LNCAP (cell line): ENCODE measurements around the gene CACHD1.

Source experiments
- TF ChIP-seq, protein P1 (sequence below): fragments of 450-650 bp; IDR thresholded peaks from 2 replicates; pipeline ENCODE4 v1.5.1; 2017; ENCODE audit warnings: mild to moderate bottlenecking

CACHD1 gene

DNA sequence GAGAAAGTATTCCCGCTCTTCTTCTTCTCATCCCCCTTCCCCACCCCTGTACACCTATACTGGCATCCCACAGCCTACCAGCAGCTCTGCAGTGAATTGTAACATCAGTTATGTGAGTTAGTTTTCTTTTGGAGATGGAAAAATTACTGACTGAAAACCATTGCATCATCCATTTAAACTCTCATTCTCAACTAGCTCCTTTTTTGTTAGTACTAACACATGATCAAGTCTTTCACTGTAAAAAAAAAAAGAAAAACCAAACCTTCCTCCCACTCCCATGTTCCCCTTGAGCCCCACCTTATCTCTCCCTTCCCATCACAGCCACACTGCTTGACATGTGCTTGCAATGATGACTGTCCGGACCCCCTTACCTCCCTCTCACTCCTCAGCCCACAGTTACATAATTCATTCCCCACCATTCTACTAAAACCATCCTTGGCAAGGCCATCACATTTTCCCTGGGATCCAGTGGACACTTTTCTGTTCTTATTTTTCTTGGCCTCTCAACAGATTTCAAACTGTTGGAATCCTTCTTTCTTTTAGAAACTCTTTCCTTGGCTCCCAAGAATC is 251.7 kb downstream of the CACHD1 start:
- TF ChIP-seq, protein P1, sequence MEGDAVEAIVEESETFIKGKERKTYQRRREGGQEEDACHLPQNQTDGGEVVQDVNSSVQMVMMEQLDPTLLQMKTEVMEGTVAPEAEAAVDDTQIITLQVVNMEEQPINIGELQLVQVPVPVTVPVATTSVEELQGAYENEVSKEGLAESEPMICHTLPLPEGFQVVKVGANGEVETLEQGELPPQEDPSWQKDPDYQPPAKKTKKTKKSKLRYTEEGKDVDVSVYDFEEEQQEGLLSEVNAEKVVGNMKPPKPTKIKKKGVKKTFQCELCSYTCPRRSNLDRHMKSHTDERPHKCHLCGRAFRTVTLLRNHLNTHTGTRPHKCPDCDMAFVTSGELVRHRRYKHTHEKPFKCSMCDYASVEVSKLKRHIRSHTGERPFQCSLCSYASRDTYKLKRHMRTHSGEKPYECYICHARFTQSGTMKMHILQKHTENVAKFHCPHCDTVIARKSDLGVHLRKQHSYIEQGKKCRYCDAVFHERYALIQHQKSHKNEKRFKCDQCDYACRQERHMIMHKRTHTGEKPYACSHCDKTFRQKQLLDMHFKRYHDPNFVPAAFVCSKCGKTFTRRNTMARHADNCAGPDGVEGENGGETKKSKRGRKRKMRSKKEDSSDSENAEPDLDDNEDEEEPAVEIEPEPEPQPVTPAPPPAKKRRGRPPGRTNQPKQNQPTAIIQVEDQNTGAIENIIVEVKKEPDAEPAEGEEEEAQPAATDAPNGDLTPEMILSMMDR = no peak

DNA sequence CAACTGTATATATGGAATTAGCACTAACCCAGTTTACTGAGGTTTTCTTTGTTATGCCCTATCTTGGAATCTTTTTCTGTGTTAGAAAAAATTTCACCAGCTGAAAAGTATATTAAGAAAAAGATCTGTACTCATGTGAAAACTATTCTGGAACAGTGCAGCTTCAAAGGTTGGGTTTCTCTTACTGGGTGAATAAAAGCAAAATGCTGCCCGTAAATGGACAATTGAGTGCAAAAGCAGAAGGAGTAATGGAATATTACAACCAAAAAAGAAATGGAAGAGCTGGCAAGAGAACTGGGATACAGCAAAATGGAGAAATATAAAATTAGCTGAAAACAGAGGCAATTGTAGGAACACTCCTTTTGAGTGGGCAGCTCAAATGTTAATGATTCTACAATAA is 257.9 kb downstream of the CACHD1 start:
- TF ChIP-seq, protein P1 = no peak

DNA sequence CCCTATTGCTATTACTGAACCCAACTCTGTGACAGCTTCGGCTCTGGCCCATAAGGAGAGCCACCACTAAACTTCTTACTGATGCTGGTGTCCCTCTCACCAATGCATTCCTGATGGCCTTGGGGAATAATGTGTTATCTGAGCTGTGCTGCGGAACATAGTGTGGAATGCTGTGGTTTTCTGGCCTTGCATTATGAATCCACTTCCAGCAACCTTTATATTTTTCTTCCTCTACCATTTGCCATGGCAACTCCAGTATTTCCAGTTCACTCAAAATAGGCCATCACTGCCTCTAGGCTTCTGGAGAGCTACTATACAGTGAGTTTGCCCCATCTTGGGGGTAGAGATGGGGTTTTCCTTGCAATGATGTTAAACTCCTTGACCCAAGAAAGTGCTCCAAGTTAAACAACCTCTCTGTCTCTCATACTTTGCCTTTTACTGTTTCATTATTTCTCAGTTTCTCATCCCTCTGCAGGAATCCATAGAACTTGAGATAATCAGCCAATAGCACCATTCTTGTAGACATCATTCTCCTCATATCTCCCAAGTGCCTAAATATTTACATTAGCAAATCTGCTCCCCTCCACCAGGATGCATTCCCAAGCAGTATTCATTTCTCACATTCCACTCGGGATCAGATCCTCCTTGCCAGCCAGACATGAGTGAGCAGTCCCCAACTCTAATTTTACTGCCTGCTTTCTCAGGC is 263.8 kb downstream of the CACHD1 start:
- TF ChIP-seq, protein P1 = no peak

GRCh38 chr1:64734287-64734652 is 264.3 kb downstream of the CACHD1 start:
- TF ChIP-seq, protein P1 = no peak
